ENCODE data around the gene CS. TPM values are rescaled to one million over a fixed set of nuclear protein-coding genes. Genes with fewer than 3 reads are reported as not detected.
"Not testable (repeated sequence)": the region's sequence is repeated elsewhere in the genome, so short reads cannot be mapped to it uniquely, and the experiment has no call there.

CS gene
- total RNA-seq, 1 donor from 2014 or later, result 156 TPM

- DNase-seq (ENCODE audit: extremely low read depth, low read depth, low spot score), result no peak
Observed at GRCh38 chr12:56282579-56282978, 17.6 kb downstream of the CS start.

- DNase-seq (ENCODE audit: extremely low read depth, low read depth, low spot score), result no peak
Observed at GRCh38 chr12:56282030-56282429, 18.1 kb downstream of the CS start.

GRCh38 chr12:56280849-56281248 lies 19.3 kb downstream of the CS start:
- no peak for DNase-seq (ENCODE audit: extremely low read depth, low read depth, low spot score)

- DNase-seq (ENCODE audit: extremely low read depth, low read depth, low spot score), result no peak
Observed at GRCh38 chr12:56278905-56279304, 21.2 kb downstream of the CS start.

GRCh38 chr12:56274299-56274698 lies 25.8 kb downstream of the CS start:
- DNase-seq (ENCODE audit: extremely low read depth, low read depth, low spot score), result no peak

- not testable (repeated sequence) for DNase-seq (ENCODE audit: extremely low read depth, low read depth, low spot score)
Observed at GRCh38 chr12:56272468-56272867, 27.7 kb downstream of the CS start.

- no peak for DNase-seq (ENCODE audit: extremely low read depth, low read depth, low spot score)
Observed at GRCh38 chr12:56271031-56271430, 29.1 kb downstream of the CS start.

GRCh38 chr12:56267443-56268071 lies 32.6 kb downstream of the CS start:
- no peak for DNase-seq (ENCODE audit: extremely low read depth, low read depth, low spot score)

- peak; percentile 41 for DNase-seq (ENCODE audit: extremely low read depth, low read depth, low spot score)
Observed at GRCh38 chr12:56266693-56267442, 33.3 kb downstream of the CS start, which contains the start of gene COQ10A. COQ10A (plus strand) TSS chr12:56266942; CDS start chr12:56267119, 177 bp downstream.

- DNase-seq (ENCODE audit: extremely low read depth, low read depth, low spot score), result not testable (repeated sequence)
Observed at GRCh38 chr12:56266068-56266692, 34.0 kb downstream of the CS start.

- DNase-seq (ENCODE audit: extremely low read depth, low read depth, low spot score), result not testable (repeated sequence)
Observed at GRCh38 chr12:56262955-56263354, 37.2 kb downstream of the CS start.

- DNase-seq (ENCODE audit: extremely low read depth, low read depth, low spot score), result no peak
Observed at GRCh38 chr12:56261503-56262232, 38.5 kb downstream of the CS start.

- no peak for DNase-seq (ENCODE audit: extremely low read depth, low read depth, low spot score)
Observed at GRCh38 chr12:56260921-56261320, 39.2 kb downstream of the CS start.

GRCh38 chr12:56260380-56260779 lies 39.8 kb downstream of the CS start:
- no peak for DNase-seq (ENCODE audit: extremely low read depth, low read depth, low spot score)

GRCh38 chr12:56258820-56259183 lies 41.3 kb downstream of the CS start:
- DNase-seq (ENCODE audit: extremely low read depth, low read depth, low spot score), result no peak

- DNase-seq (ENCODE audit: extremely low read depth, low read depth, low spot score), result no peak
Observed at GRCh38 chr12:56258068-56258819, 41.9 kb downstream of the CS start, which contains the start of gene ANKRD52. ANKRD52 (minus strand) TSS chr12:56258384; CDS start chr12:56258269, 115 bp downstream.

- no peak for DNase-seq (ENCODE audit: extremely low read depth, low read depth, low spot score)
Observed at GRCh38 chr12:56257491-56258067, 42.6 kb downstream of the CS start.

- no peak for DNase-seq (ENCODE audit: extremely low read depth, low read depth, low spot score)
Observed at GRCh38 chr12:56257071-56257470, 43.1 kb downstream of the CS start.

- DNase-seq (ENCODE audit: extremely low read depth, low read depth, low spot score), result no peak
Observed at GRCh38 chr12:56256326-56256960, 43.7 kb downstream of the CS start.

GRCh38 chr12:56255671-56256070 lies 44.5 kb downstream of the CS start:
- DNase-seq (ENCODE audit: extremely low read depth, low read depth, low spot score), result no peak
